SU-DHL-6 (cell line): Measurements from ENCODE around the gene TRIM77.

ENCODE experiments used
- EZH2phosphoT487 ChIP-seq: fragments of 200-600 bp; sonication (generic), shearing (Covaris generic); conservative IDR thresholded peaks from 2 replicates; pipeline ENCODE4 v1.6.1; 2018; ENCODE audit warnings: mild to moderate bottlenecking, antibody characterized with exemption, low read length, moderate library complexity, mixed read lengths
- TF ChIP-seq, protein P1 (sequence below): fragments of 200-600 bp; sonication (generic); IDR thresholded peaks from one replicate; pipeline ENCODE4 v1.5.1; 2017; ENCODE audit warnings: antibody characterized with exemption, mild to moderate bottlenecking, low read length, moderate library complexity; ENCODE audit not compliant: insufficient read depth, poor library complexity, severe bottlenecking

GRCh38 chr11:89737116-89737515 lies 27.0 kb downstream of the TRIM77 start:
- TF ChIP-seq, protein P1, sequence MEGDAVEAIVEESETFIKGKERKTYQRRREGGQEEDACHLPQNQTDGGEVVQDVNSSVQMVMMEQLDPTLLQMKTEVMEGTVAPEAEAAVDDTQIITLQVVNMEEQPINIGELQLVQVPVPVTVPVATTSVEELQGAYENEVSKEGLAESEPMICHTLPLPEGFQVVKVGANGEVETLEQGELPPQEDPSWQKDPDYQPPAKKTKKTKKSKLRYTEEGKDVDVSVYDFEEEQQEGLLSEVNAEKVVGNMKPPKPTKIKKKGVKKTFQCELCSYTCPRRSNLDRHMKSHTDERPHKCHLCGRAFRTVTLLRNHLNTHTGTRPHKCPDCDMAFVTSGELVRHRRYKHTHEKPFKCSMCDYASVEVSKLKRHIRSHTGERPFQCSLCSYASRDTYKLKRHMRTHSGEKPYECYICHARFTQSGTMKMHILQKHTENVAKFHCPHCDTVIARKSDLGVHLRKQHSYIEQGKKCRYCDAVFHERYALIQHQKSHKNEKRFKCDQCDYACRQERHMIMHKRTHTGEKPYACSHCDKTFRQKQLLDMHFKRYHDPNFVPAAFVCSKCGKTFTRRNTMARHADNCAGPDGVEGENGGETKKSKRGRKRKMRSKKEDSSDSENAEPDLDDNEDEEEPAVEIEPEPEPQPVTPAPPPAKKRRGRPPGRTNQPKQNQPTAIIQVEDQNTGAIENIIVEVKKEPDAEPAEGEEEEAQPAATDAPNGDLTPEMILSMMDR: no peak
- TF ChIP-seq EZH2phosphoT487: no peak
